GM19455 (cell line): ENCODE data around the gene CD59.
A peak's percentile ranks its signal among the peaks of the same experiment; 100 is the strongest.

Source experiments
- ATAC-seq: cut with Tn5 transposase; IDR thresholded peaks from one replicate; pipeline ENCODE4 v1.9.1; 2021; ENCODE audit not compliant: unreplicated experiment

Gene CD59, protein sequence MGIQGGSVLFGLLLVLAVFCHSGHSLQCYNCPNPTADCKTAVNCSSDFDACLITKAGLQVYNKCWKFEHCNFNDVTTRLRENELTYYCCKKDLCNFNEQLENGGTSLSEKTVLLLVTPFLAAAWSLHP

DNA sequence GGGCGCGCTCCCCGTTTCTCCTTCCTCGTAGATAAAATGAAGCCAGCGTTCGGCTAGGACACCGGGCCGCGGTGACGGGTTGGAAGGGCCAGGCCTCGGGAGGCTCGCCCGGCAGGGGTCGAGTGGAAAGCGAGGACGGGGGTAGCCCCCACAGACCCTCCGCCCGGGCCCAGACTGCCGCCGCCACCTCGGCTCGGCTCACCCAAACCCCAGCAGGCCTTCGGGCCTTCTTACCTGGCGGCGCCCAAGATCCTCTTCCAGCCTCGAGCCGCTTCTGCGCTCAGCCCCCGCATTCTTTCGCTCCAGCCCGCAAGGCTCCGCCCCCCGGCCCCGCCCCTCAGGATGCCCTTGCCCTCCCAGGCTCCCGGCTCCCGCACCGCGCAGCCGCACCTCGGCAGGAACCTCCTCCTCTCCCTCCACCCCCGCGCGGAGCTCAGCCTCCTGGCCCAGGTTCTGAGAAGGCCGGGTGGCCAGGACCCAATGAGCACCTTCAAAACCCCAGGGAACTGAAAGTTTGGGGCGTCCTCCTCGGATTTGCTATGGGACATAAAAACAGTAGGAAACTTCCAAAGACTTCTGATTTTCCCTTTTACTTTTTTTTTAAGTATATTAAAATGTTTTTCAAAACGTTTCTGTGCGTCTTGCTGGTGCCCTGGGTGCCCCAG lies at the start of gene CD59:
Gene CD59 (minus strand): TSS at position 276 of the 665 bp plus-strand sequence. CDS start 13,978 bp downstream, outside the sequence.
- peak; percentile 63 for ATAC-seq

DNA sequence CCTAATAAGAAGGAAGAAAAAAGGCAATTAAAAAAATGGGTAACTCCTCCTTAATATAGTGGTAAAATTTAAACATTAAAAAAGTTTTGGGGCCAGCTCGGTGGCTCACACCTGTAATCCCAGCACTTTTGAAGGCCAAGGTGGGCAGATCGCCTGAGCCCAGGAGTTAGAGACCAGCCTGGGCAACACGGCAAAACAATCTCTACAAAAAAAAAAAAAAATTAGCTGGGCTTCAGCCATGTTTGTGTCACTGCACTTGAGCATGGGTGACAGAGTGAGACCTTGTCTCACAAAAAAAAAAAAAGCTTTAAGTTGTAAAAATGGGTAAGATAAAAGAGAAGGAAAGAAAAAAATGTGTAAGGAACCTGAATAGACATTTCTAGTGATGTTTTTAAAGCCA lies 49.4 kb upstream of the CD59 start:
- ATAC-seq: no peak

DNA sequence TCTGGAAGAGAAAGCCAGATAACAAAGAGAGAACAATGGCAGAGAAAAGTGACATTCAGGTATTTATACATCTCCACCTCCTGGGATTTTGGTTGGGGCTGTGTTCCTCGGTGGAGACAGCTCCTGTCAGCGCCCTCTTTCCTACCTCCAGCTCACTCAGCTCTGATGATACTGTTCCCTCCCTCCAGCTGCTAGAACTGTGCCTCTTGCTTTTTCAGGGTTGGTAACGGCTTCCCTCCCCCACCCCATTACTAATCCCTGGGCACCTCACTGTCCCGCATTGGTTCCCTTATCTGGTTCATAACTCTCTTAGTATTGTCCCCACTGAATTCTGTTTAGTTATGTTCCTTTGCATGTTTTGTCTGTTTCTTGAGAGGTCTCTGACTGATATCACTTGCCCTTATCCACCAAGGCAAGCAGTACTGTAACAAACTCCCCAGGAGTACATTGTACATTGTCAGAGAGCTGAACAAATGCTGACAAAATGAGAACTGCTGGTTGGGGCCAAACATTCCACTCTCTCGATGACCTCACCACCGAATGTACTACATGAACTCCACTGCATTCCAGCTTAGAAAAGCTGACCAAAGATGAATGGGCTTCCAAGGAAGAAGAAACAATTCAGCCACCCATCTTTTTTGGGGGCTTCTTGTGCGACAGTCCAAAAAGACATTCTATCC lies 43.8 kb upstream of the CD59 start:
- no peak for ATAC-seq

DNA sequence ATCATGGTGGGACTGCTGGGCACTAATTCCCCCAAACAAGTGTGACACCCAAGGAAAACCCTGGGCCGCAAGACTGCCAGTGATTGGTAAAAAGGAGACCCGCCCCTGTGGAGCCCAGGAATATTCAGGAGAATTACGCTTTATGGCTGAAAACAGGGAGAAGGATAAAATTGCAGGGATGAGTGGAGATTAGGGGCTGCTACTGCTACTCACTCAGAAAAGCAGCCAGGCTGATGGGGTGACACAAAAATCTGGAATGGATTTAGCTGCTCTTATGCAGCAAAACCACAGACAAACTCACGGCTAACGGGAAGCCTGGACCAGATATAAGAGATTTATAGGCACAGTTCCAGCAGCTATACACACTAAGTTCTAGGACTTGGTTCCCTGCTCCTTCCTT lies 42.5 kb upstream of the CD59 start:
- no peak for ATAC-seq

DNA sequence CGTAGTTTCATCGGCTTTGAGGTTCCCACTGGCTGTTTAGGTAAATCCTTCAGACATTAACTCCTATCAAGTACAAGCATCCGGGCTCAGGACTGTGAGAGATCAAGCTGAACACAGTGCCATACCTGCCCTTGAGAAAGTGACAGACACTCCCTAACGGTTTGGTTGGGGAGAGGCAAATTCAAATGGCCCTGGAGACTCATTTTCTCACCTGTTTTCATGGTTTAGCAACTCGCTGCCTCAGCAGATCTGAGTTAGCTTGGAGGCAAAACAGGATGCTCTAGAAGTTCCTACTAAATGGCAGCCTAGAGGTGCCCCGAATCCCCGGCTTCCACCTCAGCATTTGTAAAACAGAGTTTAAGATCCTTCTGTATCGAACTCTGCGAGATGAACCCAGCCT lies 41.7 kb upstream of the CD59 start:
- ATAC-seq: no peak

DNA sequence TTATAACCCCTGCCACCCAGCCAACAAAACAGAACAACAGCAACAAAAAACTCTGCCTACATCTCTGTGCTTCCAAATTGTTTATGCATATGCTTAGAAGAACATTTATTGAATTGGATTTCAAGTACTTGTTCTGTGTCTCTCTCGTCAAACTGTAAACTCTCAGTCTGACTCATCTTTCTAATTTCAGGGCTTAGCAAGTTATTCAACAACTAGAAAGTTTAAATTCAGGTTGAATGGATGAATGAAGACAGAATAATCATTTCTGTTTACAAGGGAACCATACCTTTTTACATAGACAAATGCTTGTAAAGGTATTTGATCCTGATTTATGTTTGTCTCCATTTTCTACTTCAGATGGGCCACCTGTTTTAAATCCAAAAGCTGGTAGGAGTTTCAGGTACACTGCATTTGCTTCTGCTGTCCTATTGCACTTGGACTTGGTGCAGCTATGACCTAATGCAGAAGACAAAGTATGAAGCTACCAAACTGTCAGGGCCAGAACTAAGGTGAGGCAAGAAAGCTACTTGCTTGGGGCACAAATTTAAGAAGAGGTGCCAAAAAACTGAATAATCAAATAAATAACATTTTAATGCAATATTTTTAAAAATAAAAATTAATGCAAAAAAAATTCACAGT lies 39.7 kb upstream of the CD59 start:
- no peak for ATAC-seq

DNA sequence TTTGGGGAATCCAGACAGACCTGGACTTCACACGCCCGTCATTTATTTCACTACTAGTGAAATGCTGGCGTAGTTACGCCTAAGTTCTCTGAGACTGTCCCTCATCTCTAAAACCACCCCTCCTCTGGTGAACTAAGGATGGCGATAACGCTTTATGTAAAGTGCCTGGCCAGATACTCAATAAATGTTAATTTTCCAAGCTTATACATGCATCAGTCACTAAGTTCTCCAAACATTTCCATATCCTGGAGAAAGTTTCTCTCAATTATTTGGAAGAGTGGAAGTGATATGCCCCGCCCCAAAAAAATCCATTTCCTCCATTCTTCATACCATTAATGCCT lies 39.2 kb upstream of the CD59 start:
- ATAC-seq: no peak

DNA sequence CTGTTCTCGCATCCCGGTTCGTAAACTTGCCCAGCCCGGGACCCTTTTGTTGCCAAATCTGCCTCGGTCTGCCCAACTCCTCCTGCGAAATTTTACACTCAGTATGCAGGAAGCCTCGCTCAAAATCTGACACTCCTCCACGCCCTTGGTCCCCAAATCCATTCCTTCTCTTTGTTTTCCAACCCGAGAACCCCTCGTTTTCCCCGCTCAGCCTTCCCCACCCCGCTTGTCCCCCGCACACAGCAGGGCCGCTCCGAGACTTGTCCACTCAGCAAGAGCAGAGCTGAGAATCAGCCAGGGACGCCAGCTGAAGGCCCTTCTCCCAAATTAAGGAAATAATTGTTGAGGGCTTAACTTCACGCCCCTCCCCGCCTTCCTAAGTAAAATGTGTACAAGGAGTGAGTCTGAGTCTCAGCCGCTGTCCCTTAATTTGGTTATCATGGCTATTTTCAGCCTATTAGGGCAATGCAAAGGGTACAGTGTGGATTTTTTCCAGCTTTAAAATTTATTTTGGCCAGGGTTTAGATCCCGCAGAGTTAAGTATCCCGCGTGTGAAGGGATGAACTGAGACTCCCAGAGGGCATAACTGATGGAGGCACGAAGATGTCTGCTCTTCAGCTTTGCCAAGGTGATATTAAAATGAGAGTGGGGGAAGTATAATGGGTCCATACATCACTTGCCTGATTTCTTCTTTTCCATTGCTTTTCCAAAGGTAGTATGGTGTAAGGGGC lies 38.7 kb upstream of the CD59 start:
- ATAC-seq: no peak

DNA sequence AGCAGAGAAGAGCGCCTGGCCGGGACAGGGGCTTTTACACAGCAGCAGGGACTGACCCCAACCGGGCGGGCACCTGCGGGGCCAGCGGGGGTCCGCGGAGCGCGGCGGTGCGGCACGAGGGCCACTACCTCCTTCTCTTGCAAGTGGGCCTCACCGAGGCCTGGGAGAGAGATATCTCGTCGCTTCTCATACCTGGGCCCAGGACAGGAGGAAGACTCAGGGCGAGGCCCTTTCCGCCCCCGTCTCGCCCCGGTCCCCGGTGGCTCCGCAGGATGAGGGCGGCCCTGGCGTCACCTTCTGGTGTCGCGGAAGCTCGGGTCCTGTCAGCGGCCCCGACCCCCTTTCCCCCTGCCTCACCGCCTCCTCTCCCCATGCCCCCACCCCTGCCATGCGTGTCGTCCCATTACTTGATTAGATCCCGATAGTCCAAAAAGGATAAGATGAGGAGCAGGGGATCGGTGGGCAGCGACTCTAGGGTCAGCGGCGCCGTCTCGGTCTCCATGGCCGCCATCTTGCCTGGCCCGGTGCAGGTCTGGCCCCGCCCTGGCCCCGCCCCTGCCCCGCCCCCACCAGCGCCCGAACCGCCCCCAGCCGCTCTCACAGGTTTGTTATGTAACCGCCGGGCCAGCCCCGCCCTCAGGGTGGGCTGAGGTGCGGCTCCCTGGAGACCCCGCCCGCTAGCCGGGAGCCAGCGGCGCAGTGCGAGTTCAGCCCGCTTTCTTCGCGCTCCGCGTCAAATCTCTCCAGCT lies 37.9 kb upstream of the CD59 start, which contains the start of gene FBXO3:
Gene FBXO3 (minus strand): TSS at position 534 of the 749 bp plus-strand sequence. CDS start 23 bp downstream, at position 511.
- ATAC-seq: peak; percentile 75

DNA sequence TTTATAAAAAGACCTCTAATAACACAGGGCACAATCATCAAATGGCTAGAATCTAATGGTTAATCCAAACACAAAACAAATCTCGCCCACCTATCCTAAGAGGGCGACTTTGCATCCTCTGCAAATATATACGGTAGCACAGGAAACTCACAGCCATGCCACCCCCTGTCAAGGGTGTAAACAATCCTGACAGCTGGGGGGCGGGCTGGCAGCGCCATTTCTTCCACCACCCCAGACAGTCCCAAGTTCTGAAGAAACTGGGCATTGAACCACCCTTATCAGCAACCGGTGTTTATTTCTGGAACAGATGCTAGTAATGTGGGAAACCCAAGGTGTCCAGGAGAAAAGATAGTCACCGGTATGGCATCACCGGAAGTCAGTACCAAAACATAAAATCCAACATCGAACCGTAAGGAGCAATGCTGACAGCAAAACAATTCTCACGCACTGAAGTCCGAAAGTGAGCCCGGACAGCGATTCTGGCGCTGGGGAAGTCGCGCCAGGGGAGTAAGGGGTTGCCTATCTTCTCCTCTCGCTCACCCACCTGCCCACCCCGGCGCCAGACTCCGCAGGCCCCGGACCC lies 37.3 kb upstream of the CD59 start:
- ATAC-seq: peak; percentile 20

DNA sequence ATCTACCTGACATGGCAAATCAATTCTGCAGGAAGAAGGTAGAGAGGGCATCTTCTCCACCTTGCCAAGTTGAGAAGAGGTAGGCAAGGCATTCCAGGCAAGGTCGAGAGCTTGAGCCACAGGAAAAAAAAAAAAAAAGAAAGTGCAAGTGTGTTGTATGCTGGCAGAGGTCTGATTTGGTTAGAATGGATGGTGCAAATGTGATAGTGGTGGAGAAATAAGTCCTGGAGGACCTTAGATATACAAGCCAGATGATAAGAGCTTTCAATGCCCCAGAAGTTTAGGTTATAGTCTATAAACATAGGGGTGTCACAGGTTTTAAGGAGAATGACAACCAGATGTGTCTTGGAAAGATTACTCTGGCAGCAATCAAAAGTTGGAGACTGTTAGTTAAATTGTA lies 36.6 kb upstream of the CD59 start:
- ATAC-seq: no peak

DNA sequence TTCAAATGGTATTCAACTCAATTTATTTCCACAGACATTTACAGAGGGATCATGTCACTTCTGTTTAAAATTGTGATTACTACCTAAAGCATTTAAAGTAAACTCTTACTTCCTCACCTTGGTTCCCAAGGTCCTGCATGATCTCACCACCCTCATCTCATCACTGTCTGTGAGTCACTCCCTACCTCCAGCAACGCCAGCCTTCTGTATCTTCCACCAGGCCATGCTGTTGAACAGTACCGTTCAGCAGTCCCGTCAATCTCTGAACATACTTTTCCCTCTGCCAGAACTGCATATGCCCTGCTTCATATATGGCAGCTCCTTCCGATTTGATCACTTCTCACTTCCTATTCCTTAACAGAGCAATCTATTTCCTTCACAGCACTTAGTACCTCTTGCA lies 36.1 kb upstream of the CD59 start:
- no peak for ATAC-seq

DNA sequence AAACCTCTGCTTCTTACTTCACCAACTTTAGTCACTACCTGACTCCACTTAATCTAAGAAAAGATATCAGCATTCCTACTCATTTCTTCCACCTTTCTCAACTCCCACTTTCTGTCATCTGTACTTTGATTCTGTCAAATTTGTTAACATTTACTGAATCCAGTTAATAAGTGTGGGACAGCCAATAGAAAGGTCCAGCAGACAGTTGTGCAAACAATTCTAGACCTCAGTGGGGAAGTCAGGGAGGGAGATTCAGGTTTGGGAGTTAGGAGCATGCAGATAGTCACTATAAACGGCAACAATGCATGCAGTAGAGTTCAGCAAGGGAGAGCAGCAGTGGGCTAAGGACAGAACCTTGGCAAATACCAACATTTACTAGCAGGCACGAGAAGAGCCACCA lies 34.0 kb upstream of the CD59 start:
- no peak for ATAC-seq

DNA sequence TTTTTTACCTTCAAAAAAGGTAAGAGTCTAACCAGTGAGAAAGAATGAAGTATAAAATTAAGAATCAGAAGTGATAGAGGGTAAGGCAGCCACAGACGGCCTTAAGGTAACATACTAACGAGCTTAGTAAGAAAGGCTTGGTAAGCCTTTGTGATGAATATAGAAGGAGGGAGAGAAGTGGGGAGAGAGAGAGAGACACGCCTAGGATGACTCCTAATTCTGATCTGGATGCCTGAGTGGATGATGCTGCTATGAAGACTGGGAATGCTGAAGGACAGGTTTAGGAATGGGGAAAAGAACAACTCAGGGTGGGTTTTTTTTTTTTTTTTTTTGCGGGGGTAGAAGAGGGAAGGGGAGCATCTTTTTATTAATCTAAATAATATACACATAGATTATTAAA lies 33.3 kb upstream of the CD59 start:
- ATAC-seq: no peak

DNA sequence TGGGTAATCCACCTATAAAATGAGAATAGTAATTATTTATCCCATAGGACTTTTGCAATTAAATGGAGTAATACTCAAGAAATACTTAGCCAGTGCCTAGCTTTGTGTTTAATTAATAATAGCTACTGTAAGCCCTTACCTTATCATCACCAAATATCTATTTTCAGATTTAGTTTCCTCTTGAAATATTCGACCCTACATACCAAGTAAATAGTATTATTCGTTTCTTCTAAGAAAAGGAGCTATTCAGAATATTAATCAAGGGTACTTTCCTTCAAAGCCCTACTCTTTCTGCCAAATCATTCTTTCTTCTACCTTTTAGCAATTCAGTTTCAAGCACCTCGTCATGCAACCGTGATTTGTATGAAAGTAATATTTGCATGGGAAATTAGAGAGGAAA lies 31.4 kb upstream of the CD59 start:
- ATAC-seq: no peak

DNA sequence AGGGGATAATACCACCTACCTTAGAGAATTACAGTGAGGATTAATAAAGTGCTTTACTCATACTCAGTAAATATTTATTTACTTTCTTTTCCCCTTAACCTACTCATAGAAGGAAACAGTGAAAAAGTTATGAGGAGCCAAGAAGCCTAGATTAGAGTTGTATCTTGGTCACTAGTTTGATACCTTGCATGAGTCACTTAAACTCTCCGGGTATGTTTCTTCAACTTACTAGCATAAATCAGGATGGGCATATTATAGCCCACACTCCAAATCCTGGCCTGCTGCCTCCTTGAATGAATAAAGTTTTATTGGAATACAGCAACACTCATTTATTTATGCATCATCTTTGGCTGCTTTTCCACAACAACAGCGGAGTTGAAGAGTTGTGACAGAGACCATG lies 29.9 kb upstream of the CD59 start:
- no peak for ATAC-seq

DNA sequence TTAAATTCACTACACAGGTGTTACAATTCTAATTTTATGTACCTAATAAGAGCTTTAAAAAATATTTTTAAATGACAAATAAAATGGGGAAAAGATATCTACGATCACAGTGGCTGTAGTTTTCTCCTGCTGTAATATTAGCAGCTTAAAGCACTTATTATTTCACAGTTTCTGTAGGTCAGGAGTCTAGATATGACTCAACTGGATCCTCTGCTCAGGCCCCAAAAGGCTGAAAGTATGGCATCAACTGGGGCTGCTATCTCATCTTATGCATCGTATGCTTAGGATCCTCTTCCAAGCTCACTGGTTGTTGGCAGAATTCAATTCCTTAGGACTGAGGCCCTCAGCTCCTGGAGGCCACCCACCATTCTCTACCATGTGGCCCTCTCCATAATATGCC lies 25.2 kb upstream of the CD59 start:
- ATAC-seq: peak; percentile 76

DNA sequence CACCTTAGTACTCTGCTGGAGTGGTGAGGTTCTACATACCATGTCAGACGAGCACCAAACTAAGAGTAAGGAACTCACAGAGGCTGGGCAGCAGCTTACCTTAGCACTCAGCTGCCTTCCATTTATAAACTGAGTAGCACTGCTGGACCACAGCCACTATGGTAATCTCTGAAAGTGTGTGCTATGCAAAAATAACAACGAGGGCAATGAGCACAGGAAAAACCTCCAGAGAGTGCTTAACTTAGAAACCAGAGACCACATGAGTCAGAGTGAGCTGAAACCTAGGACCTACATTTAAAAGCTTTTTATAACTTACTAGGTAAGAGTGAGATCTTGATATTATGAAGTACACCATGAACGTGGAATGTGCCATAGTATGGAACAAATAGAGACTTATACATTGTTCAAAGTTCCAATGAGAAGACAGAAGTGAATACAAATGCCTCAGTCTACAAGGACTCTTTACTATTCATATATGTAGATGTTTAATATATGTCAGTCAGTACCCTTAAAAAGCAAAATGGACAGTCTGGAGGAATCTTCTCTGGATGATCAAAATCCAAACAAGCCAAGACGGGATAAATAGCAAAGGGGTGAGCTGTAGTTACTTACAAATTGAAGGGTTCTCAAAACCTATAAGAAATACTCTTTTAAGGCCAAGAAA lies 17.2 kb upstream of the CD59 start:
- peak; percentile 92 for ATAC-seq

DNA sequence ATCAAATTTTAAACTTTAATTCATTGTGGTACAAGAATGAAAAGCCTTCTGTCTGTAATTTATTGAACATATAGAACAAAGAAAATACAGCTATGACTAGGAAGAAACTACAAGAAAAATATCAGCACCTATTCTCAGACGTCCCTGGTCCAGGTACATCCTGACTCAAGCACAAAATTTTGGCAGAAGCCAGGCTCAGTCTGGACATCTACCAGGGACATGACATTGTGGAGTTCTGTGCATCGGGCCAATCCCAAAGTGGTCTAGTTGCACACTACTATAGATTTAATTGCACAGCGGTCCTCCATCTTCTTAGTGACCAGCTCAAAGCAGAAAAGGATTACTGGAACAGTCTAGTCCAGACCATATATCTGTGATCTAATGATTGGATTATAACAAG lies 15.7 kb upstream of the CD59 start:
- no peak for ATAC-seq

DNA sequence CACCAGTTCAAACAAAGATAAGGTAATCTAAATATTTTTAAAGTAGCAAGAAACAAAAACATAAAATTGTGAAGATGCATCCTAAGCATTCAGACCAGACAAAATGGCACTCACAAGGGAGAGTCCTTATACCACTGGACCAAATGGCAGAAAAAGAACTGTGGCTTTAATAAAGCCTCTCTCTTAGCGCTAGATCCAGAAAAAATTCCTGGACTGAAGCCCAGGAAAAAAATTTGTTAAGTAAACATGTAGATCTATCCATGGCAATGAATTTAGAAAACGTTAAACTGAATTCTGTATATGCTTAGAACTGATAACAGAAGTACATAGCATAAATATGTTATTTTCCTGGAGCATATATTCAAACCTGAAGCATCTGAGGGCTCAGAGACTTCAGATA lies 11.8 kb upstream of the CD59 start:
- no peak for ATAC-seq
